Measurements from ENCODE around the gene TAC1. TPM values are rescaled to one million over a fixed set of nuclear protein-coding genes. Genes with fewer than 3 reads are reported as not detected.

The TAC1 gene
- total and polyA plus RNA-seq, 2 of the 4 experiments (the other 2 are of a cell fraction) = not detected

DNA sequence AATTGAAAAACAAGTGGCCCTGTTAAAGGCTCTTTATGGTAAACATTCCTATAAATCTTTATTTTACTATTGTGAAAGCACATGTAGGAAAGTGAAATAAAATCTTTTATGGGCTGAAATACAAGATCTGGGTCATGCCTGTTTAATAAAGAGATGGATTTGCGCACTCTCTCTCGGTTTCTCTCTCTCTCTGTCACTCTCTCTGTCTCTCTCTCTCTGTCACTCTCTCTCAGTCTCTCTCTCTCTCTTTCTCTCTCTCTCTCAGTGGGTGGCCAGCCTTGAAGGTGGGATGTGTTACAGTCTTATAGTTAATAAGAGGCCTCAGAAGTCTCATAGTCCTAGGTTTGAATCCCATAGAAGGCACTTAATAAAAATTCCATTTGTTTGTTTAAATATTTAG lies 2.4 kb downstream of the TAC1 start:
- no peak overlapping the region for H2BK120ac ChIP-seq (ENCODE audit: low read depth, low read length)
- H4K91ac ChIP-seq (ENCODE audit: insufficient read depth, low read depth, low read length) = no peak overlapping the region
- ChIA-PET CTCF (no interaction called here), POLR2A (ENCODE audit: unreplicated experiment) (no interaction called here)
- H2BK15ac ChIP-seq (ENCODE audit: low read depth, low read length) = no peak overlapping the region
- TF ChIP-seq POLR2A (IDR thresholded peaks at IDR 0.05; ENCODE audit: low read depth, low read length) (no peak), RCOR1 (IDR thresholded peaks at IDR 0.05; ENCODE audit: insufficient replicate concordance, low read length) (no peak), BHLHE40 (IDR thresholded peaks at IDR 0.05; ENCODE audit: low read depth, low read length) (no peak), SMC3 (IDR thresholded peaks at IDR 0.05; ENCODE audit: low read depth, low read length) (no peak), FOS (IDR thresholded peaks at IDR 0.05; ENCODE audit: low read depth, low read length) (no peak), MAFK (IDR thresholded peaks at IDR 0.05; ENCODE audit: low read depth, low read length) (no peak), MAZ (IDR thresholded peaks at IDR 0.05; ENCODE audit: borderline replicate concordance, low read depth, low read length) (no peak)
- TF ChIP-seq, protein P1, sequence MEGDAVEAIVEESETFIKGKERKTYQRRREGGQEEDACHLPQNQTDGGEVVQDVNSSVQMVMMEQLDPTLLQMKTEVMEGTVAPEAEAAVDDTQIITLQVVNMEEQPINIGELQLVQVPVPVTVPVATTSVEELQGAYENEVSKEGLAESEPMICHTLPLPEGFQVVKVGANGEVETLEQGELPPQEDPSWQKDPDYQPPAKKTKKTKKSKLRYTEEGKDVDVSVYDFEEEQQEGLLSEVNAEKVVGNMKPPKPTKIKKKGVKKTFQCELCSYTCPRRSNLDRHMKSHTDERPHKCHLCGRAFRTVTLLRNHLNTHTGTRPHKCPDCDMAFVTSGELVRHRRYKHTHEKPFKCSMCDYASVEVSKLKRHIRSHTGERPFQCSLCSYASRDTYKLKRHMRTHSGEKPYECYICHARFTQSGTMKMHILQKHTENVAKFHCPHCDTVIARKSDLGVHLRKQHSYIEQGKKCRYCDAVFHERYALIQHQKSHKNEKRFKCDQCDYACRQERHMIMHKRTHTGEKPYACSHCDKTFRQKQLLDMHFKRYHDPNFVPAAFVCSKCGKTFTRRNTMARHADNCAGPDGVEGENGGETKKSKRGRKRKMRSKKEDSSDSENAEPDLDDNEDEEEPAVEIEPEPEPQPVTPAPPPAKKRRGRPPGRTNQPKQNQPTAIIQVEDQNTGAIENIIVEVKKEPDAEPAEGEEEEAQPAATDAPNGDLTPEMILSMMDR (conservative IDR thresholded peaks at IDR 0.05; ENCODE audit: low read depth, low read length) = no peak
- no peak overlapping the region for H4K5ac ChIP-seq (ENCODE audit: low read depth, low read length)
- no peak for DNase-seq
- no peak overlapping the region for H2AK9ac ChIP-seq (replicated peaks; ENCODE audit: low read depth, low read length, poor library complexity)
- no peak overlapping the region for H4K8ac ChIP-seq (ENCODE audit: low read depth in 2 of 2, low read length in 2 of 2)
- no peak overlapping the region for H3K18ac ChIP-seq (ENCODE audit: low read depth, low read length)
- peaks cover 18% of the 10 kb centered on the region for H3K27me3 ChIP-seq (ENCODE audit: control insufficient read depth, insufficient read depth, low read length)
- no peak overlapping the region for H3K56ac ChIP-seq (ENCODE audit: extremely low read depth, insufficient read depth, low read length)
- dilution Hi-C loops (cut with HindIII; ENCODE audit: low sequenced_read_pairs, unreplicated experiment) = no loop called here
- H3K9me1 ChIP-seq (ENCODE audit: insufficient read depth, low read length) = no peaks in the 10 kb centered on the region
- no TSS peak for BruUV-seq (replicated peaks)
- H2AK5ac ChIP-seq (ENCODE audit: low read depth, low read length) = no peak overlapping the region
- no peak overlapping the region for H3K14ac ChIP-seq (replicated peaks; ENCODE audit: low read depth, low read length)
- H3K4me2 ChIP-seq (ENCODE audit: low read depth, low read length) = no peak overlapping the region
- H2AFZ ChIP-seq (replicated peaks; ENCODE audit: low read length, poor library complexity) = no peak overlapping the region
- H3K23ac ChIP-seq (ENCODE audit: low read depth, low read length) = no peak overlapping the region
- no CpG with 5 or more reads among the region's 2 CpGs for WGBS, 2 experiments (ENCODE audit: extremely low coverage in 2 of 2, insufficient read length in 1 of 2)
- H3K4me1 ChIP-seq (ENCODE audit: control insufficient read depth, insufficient read depth, low read length) = no peaks in the 10 kb centered on the region
- no peak overlapping the region for H3K4me3 ChIP-seq (ENCODE audit: insufficient read depth, low read depth, low read length)
- no peaks in the 10 kb centered on the region for H3K79me1 ChIP-seq (ENCODE audit: low read depth in 1 of 2, low read length in 2 of 2)
- H2BK5ac ChIP-seq (ENCODE audit: low read depth, low read length, poor library complexity, severe bottlenecking) = no peak overlapping the region
- in situ Hi-C loops (cut with MboI; ENCODE audit: low sequenced_read_pairs) = no loop called here
- no peak overlapping the region for H3K27ac ChIP-seq (ENCODE audit: insufficient read depth, low read length)
- peaks cover 3% of the 10 kb centered on the region; the same call in 1 of the 2 replicates for H3K9me3 ChIP-seq (ENCODE audit: control insufficient read depth, insufficient read depth, low read length)
- no peak overlapping the region for H3K4ac ChIP-seq (ENCODE audit: low read depth, low read length)
- no peak for ATAC-seq (ENCODE audit: low read depth)
- intact Hi-C loops (cut with micrococcal nuclease) = no loop called here
- H3K36me3 ChIP-seq (ENCODE audit: control insufficient read depth, insufficient read depth, low read length) = no peaks in the 10 kb centered on the region
- no peaks in the 10 kb centered on the region for H4K20me1 ChIP-seq (ENCODE audit: insufficient read depth, low read length)
- H3K9ac ChIP-seq (ENCODE audit: low read depth, low read length) = no peak overlapping the region
- H2BK20ac ChIP-seq (ENCODE audit: low read depth, low read length) = no peak overlapping the region
